GM19452 (cell line): ENCODE measurements around the gene PPP2R2D.

Experiments
- ATAC-seq: cut with Tn5 transposase; IDR thresholded peaks from one replicate; pipeline ENCODE4 v1.9.1; 2021; ENCODE audit not compliant: unreplicated experiment

Gene PPP2R2D

DNA sequence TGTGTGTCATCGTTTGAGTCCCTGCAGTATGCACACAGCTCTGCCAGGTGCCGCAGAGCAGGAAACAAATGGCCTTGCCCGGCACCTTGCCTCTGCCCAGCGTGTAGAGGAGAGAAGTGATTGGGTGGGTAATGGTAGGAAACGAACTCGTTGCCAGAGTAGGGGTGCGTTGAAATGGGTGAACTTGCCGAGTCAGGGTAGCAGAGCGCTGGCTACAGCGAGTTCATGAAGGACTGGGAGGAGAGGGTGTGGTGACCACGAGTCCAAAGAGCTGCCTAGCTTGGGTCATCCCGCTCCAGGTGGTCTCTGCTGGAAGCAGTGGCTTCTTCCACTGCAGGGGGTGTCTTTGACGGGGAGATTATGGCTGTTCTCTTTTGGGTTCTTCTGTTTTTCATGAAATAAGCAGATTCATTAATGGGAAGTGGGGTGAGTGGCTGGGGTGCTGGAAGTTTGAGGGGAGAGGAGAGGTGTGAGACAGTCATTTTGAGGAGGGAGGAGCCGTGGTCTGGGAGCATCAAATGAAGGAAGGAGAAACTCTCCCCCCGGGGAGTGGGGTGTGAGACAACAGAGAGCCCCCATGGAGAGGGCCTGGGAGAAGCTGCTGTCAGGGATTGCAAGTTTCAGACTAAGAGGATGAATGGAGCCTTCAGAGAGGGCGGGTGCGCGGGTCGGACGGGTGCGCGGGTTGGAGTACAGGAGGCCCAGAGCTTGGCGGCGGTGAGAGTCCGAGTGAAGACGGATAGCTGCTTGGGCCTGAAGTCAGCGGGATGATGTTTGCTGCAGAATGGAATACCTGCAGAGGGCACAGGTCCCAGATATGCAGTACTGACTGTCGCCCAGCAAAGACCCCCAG lies 26.2 kb downstream of the PPP2R2D start:
- ATAC-seq = no peak

DNA sequence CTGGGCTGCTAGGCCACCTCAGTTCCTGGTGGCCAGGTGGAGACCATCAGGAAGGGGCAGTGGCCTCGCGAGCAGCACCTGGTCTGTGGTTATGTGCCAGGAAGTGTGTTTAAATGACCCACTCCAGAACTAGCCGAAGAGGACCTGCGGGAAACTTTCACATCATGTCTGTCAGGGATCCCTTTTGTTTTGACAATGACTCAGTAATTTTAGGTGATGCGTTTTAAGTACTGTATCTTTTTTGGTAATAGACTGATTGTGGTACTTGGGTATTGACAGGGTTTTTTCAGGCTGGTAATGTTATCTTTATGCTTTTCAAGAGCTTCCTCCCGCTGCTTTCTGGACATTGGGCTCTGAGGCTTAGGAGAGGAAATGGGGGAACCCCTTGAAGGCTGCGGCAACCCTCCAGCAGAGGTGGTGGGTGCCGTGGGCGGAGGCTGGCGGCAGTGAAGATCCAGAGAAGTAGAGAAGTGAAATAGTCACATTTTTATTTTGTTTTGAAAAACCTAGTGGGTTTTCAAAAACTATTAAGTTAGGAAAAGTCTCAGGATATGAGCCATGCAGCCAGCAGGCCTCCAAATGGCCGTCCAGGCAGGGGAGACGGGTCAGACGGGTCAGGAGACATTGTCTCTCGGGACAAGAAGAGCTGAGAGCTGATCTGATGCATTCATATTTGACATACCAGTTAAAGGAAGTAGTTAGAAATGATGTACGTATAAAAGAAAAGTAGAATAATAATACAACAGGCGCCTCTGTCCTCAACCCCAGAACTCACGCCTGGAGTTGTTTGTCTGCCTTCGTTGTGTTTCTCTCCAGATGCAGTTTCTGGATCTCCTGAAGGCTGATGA lies 27.7 kb downstream of the PPP2R2D start:
- ATAC-seq = peak; percentile 86

DNA sequence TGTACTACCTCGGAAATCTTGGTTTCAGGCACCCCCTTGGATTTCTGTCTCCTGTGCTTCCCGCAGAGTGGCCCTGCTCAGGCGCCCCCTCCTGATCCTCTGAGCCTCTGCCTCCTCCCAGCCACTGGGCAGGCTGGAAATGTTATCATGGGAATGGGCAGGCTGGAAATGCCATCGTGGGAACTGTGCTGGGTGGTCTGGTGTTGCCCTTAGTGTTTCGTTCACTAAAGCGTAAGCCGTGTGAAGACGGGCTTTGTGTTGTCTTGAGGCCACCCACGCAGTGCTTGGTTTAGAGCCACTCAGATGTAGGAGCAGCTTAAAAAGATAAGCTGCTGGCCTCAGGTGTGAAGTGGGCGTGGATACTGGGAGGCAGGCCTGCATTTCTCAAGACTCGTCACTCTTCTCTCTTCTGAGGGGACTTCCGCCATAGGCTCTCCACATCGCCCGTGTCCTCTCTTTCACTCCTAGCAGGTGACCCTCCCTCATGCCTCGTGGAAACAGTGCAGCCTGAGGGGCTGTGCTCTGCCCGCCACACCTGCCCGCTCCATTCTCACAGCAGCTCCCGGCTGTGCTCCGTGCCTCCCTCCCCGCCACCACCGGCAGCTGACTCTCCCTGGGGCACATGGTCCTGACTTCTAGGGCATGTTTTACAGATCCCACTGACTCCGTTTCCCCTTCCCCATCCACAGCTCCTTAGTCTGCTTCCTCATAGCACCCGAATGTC lies 28.5 kb downstream of the PPP2R2D start:
- ATAC-seq = no peak

DNA sequence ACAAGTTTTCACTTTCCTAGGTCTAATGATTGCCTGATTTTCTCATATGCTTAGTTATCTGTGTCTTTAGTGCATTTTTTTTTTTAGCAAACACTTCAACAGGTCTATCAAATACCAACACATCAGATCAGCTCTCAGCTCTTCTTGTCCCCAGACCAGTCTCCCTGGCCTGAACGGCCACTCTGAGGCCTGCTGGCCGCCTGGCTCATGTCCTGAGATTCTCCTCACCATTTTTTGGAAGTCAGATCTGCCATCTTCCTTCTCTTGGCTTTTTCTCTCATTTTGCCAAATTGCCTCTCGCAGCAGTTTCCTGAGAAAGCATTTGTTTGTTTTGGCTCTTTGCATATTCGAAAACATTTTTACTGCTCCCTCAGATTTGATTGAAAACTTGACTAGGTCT lies 29.3 kb downstream of the PPP2R2D start:
- ATAC-seq = no peak

DNA sequence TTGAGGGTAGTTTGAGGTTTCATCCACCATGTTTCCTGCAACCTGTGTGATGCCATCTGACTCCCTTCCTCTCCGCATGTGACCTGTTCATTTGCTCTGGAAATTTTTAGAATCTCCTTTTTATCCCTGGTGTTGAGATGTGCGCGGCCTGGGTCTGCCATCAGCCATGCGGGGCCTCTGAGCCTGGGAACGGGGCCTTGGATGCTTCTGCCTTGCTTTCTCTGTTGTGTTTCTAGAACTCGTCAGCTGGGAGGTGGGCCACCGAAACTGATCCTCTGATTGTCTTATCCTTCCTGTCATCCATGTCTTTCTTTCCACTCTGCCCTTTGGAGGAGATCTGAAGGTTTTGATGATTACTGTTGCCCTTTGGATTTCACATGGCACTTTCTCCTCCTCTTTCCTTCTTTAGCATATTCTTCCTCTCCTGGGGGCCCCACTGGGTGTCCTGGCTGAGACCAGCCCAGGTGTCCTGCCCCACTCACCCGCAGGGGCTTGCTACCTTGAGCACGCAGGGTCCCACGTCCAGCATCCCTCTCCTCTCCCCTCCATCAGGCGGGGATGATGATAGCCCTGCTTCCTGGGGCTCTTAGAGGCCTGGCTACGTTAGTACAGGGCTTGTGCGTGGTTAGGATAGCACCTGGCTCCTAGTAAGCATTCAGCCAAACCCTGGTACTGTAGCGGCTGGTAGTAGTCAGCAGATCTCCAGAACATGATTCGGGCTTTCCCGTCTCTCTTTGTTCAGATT lies 29.9 kb downstream of the PPP2R2D start:
- ATAC-seq = no peak

DNA sequence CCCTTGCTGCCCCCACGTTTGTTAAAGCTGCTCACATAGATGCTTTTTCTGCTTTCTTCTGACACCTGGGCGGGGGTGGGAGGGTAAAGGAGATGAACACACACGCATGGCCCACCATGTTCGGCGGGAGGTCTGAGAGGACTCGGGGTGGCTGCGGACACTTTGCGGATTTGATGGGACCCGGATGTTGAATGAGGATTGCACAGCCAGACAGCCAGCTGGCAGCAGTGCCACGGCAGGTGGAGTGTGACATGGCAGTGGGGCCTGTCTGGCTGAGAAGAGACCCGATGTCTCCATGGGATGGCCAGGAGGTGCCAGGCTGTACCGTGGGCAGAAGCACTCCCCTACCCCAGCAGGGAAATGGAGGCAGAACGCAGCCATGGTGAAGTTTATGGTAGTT lies 31.2 kb downstream of the PPP2R2D start:
- ATAC-seq = no peak

DNA sequence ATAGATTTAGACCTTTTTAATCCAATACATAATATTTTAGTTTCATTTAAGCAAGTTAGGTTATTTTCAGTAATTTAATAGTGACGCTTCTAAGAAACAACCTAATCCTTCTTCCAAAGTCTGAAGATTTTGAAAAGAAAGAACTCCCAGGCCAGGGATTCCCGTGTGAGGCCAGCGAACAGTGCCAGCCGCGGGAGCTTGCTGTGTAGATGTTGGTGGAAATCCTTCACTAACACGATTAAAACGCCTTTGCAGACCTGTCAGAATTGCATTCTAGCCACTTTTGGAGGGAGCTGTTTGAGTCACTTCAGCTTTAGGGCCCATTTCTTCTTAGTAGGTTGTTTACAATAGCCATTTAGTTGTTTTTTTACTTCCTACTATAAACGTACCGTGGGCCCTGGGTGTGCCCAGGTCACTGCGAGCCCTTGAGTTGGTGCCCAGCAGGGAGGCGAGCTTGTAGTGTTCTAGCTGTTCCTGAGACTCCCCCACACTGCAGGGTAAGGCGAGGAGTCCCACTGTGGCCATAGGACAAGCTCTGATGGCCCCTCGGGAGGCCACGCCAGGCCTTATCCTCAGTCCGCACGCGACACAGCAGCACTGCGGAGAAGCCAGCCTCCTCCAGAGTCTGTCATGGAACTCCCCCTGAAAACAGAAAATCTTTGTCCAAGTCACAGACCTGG lies 32.3 kb downstream of the PPP2R2D start:
- no peak for ATAC-seq

DNA sequence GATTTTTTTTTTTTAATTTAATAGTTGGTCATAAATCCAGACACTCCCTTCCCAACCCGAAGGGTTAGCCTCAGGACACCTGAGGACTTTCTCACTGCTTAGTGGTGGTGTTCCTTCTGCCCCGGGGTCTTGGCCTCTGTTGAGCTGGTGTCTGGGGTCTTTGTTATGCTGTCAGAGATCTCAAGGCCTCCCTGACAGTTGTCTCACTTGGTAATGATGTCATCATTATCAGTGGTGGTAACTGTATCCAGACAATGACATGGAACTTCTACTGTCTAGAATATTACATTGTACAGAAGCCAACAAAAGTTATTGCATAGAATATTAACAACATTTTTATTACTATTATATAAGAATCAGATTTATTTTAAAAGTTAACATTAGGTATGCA lies 32.9 kb downstream of the PPP2R2D start:
- ATAC-seq = no peak

DNA sequence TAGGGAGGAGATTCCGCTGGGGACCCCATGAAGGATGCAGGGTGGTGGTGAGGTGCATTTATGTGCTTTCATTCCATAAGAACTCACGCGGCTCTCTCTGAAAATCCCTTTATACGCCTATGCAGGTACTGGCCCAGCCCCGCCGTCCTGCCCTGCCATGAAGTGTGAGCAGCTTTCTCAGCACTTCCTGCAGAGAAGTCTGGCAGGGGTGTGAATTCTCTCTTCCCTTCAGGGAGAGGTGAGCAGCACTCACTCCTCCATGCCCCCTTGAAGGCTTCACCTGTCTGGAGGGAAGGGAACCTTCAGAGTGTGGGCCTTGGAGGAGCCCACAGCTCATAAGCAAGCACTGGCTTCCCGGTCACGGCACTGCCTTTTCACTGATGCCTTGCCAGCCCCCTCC lies 34.0 kb downstream of the PPP2R2D start:
- no peak for ATAC-seq

DNA sequence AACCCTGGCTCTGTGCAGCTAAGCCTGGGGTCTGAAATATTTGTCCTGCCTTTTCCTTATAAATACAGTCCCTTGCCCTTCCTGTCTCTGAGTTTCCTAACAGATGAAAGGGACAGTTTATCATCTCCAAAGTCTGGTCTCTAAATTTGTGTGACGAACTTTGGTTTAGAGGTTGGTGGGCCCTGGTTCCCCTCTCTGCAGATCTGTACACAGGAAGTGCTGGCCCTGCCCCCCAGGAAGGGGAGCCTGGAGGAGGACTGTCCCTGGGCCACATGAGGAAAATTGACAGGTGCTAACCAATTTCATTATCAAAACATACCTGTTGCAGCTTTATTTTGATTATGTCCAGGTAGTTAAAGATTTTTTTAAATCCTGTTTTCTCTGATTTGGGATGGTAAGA lies 34.5 kb downstream of the PPP2R2D start:
- no peak for ATAC-seq

DNA sequence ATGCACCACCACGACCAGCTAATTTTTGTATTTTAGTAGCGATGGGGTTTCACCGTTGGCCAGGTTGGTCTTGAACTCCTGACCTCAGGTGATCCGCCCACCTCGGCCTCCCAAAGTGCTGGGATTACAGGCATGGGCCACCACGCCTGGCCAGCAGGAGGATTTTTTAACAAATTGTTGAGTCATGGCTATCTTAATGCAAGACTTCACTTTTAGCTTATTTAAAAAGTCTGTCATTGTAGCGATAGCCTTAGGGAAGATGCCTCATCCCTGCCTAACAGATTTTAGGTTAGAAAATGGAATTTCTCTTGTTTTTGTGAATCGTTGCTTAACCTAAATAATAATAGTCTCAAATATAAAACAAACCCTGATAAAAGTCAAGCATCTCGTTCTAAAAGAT lies 35.5 kb downstream of the PPP2R2D start:
- ATAC-seq = no peak

DNA sequence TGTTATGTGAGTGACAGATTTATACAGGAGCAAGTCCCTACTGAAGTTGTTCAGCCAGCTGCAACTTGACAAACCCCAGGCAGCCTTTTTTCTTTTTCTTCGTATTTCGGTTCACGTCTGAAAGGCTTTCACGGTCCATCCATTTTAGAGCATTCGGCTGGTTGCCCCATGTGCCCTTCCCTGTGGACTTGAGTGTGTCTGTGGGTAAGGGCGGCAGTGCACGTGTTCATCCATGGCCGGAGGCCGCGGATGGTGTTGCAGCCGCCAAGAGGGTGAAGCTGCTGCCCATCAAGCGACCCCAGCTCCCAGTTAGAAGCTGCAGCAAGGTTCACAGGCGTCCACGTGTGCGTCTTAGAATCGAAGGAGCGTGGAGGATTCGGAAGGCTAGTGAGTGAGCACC lies 35.9 kb downstream of the PPP2R2D start:
- no peak for ATAC-seq

DNA sequence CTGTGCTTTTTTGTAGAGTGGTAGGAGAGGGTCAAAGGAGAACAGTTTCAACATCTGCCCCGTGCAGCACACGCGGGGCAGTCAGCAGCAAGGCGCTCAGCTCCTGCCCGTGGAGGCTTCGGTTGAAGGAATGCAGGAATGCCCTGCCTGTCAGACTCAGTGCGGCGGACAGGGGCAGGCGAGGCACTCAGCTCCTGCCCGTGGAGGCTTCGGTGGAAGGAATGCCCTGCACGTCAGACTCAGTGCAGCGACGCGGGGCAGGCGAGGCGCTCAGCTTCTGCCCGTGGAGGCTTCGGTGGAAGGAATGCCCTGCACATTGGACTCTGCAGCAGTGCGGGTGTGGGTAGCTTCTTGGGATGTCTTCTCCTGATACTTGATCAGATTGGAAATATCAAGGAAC lies 37.0 kb downstream of the PPP2R2D start:
- no peak for ATAC-seq

DNA sequence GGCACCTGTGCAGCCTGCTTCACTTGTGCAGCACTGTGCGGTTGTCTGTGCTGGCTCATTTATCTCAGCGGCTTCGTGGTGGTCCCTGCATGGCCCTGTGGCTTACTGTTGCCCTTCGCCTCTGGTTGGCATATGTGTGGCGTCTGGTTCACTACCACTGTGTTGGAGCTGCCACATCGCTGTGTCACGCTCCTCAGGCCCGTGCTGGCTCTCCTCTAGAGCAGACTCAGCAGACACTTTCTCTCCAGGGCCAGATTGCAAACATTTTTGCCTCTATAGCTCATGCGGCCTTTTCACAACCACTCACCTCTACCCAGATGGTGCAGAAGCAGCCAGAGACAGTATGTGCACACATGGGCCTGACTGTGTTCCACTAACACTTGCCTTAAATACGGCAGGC lies 37.9 kb downstream of the PPP2R2D start:
- no peak for ATAC-seq

DNA sequence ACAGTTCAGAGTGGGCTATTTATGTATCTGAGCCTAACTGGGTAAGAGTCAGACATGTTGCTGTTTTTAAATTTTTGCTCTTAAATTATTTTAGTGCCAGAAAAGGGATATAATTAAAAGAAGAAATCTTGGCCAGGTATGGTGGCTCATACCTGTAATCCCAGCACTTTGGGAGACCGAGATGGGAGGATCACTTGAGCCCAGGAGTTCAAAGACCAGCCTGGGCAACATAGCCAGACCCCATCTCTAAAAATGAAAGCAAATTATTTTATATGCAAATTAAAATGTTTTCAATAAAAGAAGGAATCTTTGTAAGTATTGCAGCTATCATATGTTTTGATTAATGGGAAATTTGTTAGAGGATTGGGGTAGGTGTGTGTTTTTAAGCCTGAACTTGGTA lies 41.6 kb downstream of the PPP2R2D start:
- ATAC-seq = no peak

DNA sequence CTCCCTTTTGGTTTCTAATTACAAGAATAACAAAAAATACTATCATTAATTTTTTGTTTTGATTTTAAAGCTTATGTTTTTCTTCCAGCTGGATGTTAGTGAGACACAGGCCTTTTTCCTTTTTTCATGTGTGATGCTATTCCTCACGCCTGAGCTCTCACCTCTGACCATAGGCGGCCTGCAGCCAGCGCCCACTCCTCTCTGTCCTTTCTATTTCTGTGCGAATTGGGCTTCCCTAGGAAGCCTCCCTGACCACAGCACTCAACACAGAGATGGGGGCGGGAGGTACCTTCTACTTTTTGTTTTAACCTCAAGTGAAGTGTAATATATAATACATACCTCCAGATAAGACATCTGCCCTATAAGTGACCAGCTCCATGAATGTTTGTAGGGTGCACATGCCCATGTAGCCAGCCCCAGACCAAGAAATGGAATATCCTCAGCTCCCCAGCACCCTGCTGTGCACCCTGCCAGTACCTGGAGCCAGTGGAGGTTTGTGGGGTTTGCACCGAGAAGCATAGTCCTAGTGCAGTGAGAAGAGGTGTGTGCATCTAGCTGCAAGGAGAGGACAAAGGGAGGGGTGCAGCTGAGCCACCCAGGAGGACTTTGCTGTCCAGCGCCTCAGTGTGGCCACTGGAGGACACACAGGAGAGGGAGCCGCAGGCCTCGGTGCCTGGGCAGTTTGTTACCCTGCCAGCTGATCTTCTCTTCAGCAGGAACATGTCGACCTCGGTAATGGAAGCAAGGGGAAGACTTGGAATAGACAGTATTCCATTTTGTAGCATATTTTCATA lies 42.4 kb downstream of the PPP2R2D start:
- no peak for ATAC-seq

DNA sequence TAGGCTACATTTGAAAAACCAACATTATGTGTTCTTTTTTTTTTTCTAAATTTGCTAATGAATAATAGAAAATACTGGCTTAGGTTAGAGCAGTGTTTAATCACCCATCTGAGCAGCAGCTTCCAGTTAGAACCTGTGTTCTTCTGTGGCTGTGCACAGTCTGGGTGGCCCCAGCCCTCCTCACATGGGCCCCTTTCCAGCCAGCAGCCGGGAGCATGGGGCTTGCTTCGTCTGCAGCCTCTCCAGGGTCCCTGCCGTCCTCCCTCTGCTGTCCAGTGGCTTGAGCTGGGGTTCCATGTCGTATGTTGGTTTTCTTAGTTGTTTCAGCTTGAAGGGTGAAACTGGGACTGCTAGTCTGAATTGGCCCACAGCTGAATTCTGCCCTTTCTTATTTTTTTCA lies 43.6 kb downstream of the PPP2R2D start:
- ATAC-seq = no peak

DNA sequence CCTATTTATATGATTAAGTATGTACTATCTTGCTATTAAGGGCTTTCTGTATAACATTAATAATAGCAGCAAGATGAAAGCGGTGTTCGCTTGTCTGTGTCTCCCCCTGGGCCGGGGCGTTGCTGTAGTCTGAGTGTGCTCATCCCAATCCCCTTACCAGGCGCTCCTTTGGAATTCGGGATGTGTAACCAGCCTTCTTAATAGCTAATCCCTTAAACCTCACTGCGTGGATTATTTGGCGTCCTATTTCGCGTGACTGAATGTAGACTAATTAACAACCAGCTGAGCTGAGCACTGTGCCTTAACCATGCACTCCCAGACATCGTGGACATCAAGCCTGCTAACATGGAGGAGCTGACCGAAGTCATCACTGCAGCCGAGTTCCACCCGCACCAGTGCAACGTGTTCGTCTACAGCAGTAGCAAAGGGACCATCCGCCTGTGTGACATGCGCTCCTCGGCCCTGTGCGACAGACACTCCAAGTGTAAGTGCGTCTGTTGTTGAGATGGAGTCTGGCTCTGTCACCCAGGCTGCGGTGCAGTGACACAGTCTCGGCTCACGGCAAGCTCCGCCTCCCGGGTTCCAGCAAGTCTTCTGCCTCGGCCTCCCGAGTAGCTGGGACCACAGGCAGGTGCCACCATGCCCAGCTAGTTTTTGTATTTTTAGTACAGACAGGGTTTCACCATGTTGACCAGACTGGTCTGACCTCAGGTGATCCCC lies 44.3 kb downstream of the PPP2R2D start:
- no peak for ATAC-seq

DNA sequence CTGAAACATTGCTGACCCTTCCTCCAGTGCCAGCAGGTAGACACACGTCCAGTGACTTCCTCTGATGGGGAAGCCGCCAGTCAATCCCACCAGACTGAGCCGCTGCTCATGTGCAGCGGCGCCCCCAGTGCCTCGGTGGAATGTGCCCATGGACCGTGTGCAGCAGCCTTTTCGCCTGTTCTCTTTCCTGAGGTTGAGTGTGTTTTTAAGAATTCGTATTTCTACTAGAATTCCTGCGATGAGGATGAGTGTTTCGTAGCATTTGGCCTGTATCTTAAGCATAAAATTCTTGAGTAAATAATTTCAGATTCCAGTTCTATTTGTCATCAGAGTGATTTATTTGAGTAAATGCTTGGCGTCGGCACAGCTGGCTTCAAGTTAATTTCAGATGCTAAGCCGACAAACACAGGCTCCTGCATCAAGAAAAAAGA lies 45.5 kb downstream of the PPP2R2D start:
- ATAC-seq = no peak
